ENCODE data around the gene CEACAM16. TPM values are rescaled to one million over a fixed set of nuclear protein-coding genes. Genes with fewer than 3 reads are reported as not detected.

CEACAM16 gene
- total and polyA plus RNA-seq, 10 of the 15 experiments (the other 5 are each of a cell fraction or from before 2014, with no cell fraction given): not detected

- RAD21 ChIA-PET (ENCODE audit: unreplicated experiment): interaction anchor here (0.6 to 7.8 kb wide), 31 partner anchors 10 to 558 kb away, joined by 3 to 302 read pairs (median 7); partner anchors contain the start of genes BCL3, NECTIN2, TOMM40 and ZNF226
- Histone ChIP-seq H3K79me2 (ENCODE audit: control insufficient read depth, insufficient read depth, low read length) (no peaks in the 10 kb centered on the region), H4K20me1 (ENCODE audit: control insufficient read depth, insufficient read depth) (no peaks in the 10 kb centered on the region), H3K4me1 (ENCODE audit: control insufficient read depth, insufficient read depth, low read length) (peaks cover 55% of the 10 kb centered on the region), H3K4me3 (no peak overlapping the region), H3K27ac (ENCODE audit: control insufficient read depth, insufficient read depth) (no peak overlapping the region; the same call in 1 of the 2 replicates), H3K36me3 (ENCODE audit: control insufficient read depth in 2 of 2, insufficient read depth in 2 of 2, low read length in 1 of 2) (no peaks in the 10 kb centered on the region), H3K27me3 (replicated peaks in 1 of 2; ENCODE audit: control insufficient read depth in 2 of 2, insufficient read depth in 2 of 2, low read length in 1 of 2) (no peaks in the 10 kb centered on the region), H3K9ac (ENCODE audit: control insufficient read depth, insufficient read depth, low read length) (no peak overlapping the region), H2AFZ (ENCODE audit: control insufficient read depth, low read depth, low read length) (no peak overlapping the region; the same call in 1 of the 2 replicates), H3K4me2 (ENCODE audit: control insufficient read depth, insufficient read depth) (peak overlapping the region; percentile 1; the same call in 1 of the 2 replicates), H3K9me3 (replicated peaks; ENCODE audit: control insufficient read depth, insufficient read depth, low read length) (no peaks in the 10 kb centered on the region)
- FAIRE-seq (no peak), DNase-seq (ENCODE audit: low read depth, low spot score) (no peak), ATAC-seq (peak; percentile 78)
- POLR2A ChIA-PET: interaction anchor here (0.6 to 3.8 kb wide), 14 partner anchors 11 to 61 kb away, joined by 3 to 32 read pairs (median 4); no protein-coding TSS in a partner anchor
- TF ChIP-seq BCL11A (IDR thresholded peaks at IDR 0.05; ENCODE audit: low read depth, low read length) (no peak), NBN (IDR thresholded peaks at IDR 0.05) (peak; percentile 53; the same call in 1 of the 2 replicates), PAX5 (IDR thresholded peaks at IDR 0.05; ENCODE audit: borderline replicate concordance, low read depth, low read length) (0 out of 2 replicates have a peak, but pooled peaks have one; percentile 6), PKNOX1 (IDR thresholded peaks at IDR 0.05) (no peak), POU2F2 (IDR thresholded peaks at IDR 0.05; ENCODE audit: borderline replicate concordance, low read depth, low read length) (peak; percentile 84; the same call in 2 of the 3 replicates), ZNF24 (IDR thresholded peaks at IDR 0.05) (peak; percentile 96), ZNF217 (IDR thresholded peaks at IDR 0.05) (no peak; the same call in 1 of the 2 replicates), CUX1 (IDR thresholded peaks at IDR 0.05; ENCODE audit: insufficient replicate concordance, low read depth, low read length) (no peak), POLR2AphosphoS5 (IDR thresholded peaks at IDR 0.05; ENCODE audit: low read length) (no peak), SPI1 (IDR thresholded peaks at IDR 0.05; ENCODE audit: borderline replicate concordance, insufficient read depth, low read depth, low read length) (peak; percentile 67)
- 47% methylated on average over 10 of the region's 10 CpGs for WGBS (ENCODE audit: insufficient coverage, insufficient replicate concordance, low lambda C conversion rate, missing lambda C conversion rate)
- in situ Hi-C loops (cut with MboI) (loop anchor here (5.0 kb wide), 1 partner anchor 49 kb away; no protein-coding TSS in a partner anchor), intact Hi-C loops (cut with micrococcal nuclease; ENCODE audit: unreplicated experiment) (loop anchor here (2.0 kb wide), 1 partner anchor 69 kb away; no protein-coding TSS in a partner anchor)
- no TSS peak for BruUV-seq (replicated peaks)
- CTCF ChIA-PET: interaction anchor here (0.7 to 16.8 kb wide), 29 partner anchors 10 to 230 kb away, joined by 3 to 513 read pairs (median 10); partner anchors contain the start of genes BCAM, BCL3 and NECTIN2
- SMC1A ChIA-PET (ENCODE audit: uncharacterized antibody, unreplicated experiment): interaction anchor here (0.8 to 8.7 kb wide), 21 partner anchors 8 to 167 kb away, joined by 3 to 328 read pairs (median 4); partner anchors contain the start of genes BCL3 and NECTIN2
These were observed 24.5 kb downstream of the CEACAM16 start for GRCh38 chr19:44723299-44723951.

Measured in GM12878 (cell line).